ENCODE measurements around the gene NMBR.

Gene NMBR

DNA sequence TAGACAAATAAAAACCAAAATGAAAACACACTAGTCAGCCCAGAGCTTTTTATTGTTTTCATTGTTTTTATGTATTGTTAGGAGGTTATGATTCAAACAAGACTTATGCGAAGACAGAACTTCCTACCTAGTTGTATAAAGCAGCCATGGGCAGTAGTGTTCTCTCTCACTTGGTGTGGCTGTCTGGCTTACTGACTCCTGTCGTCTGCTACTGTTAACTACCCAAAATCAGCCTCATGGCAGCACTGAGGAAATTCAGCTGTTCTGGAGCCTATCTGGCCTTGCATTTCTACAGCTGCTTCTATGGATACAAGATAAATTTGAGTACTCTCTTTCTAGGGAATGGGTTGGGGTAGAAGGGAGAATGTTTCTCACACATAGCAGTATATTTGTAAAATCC lies 20.6 kb upstream of the NMBR start:
- TF ChIP-seq, protein P1, sequence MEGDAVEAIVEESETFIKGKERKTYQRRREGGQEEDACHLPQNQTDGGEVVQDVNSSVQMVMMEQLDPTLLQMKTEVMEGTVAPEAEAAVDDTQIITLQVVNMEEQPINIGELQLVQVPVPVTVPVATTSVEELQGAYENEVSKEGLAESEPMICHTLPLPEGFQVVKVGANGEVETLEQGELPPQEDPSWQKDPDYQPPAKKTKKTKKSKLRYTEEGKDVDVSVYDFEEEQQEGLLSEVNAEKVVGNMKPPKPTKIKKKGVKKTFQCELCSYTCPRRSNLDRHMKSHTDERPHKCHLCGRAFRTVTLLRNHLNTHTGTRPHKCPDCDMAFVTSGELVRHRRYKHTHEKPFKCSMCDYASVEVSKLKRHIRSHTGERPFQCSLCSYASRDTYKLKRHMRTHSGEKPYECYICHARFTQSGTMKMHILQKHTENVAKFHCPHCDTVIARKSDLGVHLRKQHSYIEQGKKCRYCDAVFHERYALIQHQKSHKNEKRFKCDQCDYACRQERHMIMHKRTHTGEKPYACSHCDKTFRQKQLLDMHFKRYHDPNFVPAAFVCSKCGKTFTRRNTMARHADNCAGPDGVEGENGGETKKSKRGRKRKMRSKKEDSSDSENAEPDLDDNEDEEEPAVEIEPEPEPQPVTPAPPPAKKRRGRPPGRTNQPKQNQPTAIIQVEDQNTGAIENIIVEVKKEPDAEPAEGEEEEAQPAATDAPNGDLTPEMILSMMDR (IDR thresholded peaks at IDR 0.05; ENCODE audit: low read length), result no peak
- TF ChIP-seq EZH2 (optimal IDR thresholded peaks at IDR 0.05; ENCODE audit: low read depth, low read length), result no peak
- no peak for TF ChIP-seq EZH2phosphoT487 (IDR thresholded peaks at IDR 0.05; ENCODE audit: low read length)
- H3K4me3 ChIP-seq (ENCODE audit: low read length), result no peak overlapping the region
- H3K4me1 ChIP-seq (ENCODE audit: low read length), result no peaks in the 10 kb centered on the region
- H3K79me2 ChIP-seq (ENCODE audit: low read length), result peaks cover 34% of the 10 kb centered on the region
- no peaks in the 10 kb centered on the region for H3K9me3 ChIP-seq (replicated peaks; ENCODE audit: insufficient read depth, low read length)
- no peak overlapping the region for H3K27ac ChIP-seq (ENCODE audit: low read length)
- H3K4me2 ChIP-seq (ENCODE audit: low read depth, low read length), result no peak overlapping the region
- no peak for DNase-seq
- H3K36me3 ChIP-seq (replicated peaks; ENCODE audit: insufficient read depth, low read length), result no peaks in the 10 kb centered on the region; the same call in 1 of the 2 replicates
- H2AFZ ChIP-seq (ENCODE audit: low read length), result no peak overlapping the region
- no peaks in the 10 kb centered on the region for H3F3A ChIP-seq (ENCODE audit: insufficient read depth, low read length)
- H3K9me2 ChIP-seq (replicated peaks; ENCODE audit: insufficient read depth, low read length), result no peaks in the 10 kb centered on the region
- H3K27me3 ChIP-seq (replicated peaks; ENCODE audit: insufficient read depth, low read length), result no peaks in the 10 kb centered on the region
- no peak overlapping the region for H3K9ac ChIP-seq (ENCODE audit: low read length)
- no peaks in the 10 kb centered on the region; the same call in 1 of the 2 replicates for H4K20me1 ChIP-seq (ENCODE audit: insufficient read depth, low read length)

DNA sequence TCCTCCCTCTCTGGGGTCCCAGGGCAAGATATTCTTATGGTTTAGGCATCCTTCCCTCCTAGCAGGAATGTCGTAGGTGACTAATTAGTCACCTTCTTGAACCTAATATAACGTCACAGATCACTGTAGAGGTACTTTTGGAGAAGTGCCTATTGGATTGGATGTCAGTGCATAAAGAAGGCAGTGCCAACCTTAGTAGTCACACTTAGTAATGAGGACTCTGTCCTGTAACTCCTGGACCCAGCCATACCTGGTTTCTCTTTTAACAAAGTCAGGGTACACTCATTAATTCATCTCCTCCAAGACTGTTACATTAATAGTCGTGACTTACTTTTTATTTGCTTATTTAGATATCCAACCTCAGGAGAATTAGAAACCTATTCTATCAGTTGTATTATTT lies 20.1 kb upstream of the NMBR start:
- Histone ChIP-seq H3K79me2 (ENCODE audit: low read length) (peaks cover 38% of the 10 kb centered on the region), H3K4me1 (ENCODE audit: low read length) (no peaks in the 10 kb centered on the region), H2AFZ (ENCODE audit: low read length) (no peak overlapping the region), H3K9me2 (replicated peaks; ENCODE audit: insufficient read depth, low read length) (no peaks in the 10 kb centered on the region), H3K27ac (ENCODE audit: low read length) (no peak overlapping the region), H3F3A (ENCODE audit: insufficient read depth, low read length) (no peaks in the 10 kb centered on the region), H3K4me2 (ENCODE audit: low read depth, low read length) (no peak overlapping the region), H4K20me1 (ENCODE audit: insufficient read depth, low read length) (peaks cover 4% of the 10 kb centered on the region; the same call in 1 of the 2 replicates), H3K9ac (ENCODE audit: low read length) (no peak overlapping the region), H3K4me3 (ENCODE audit: low read length) (no peak overlapping the region), H3K9me3 (replicated peaks; ENCODE audit: insufficient read depth, low read length) (no peaks in the 10 kb centered on the region), H3K27me3 (replicated peaks; ENCODE audit: insufficient read depth, low read length) (no peaks in the 10 kb centered on the region), H3K36me3 (replicated peaks; ENCODE audit: insufficient read depth, low read length) (no peaks in the 10 kb centered on the region; the same call in 1 of the 2 replicates)
- DNase-seq, result no peak
- TF ChIP-seq, protein P1 (IDR thresholded peaks at IDR 0.05; ENCODE audit: low read length), result no peak
- TF ChIP-seq EZH2phosphoT487 (IDR thresholded peaks at IDR 0.05; ENCODE audit: low read length), result no peak
- no peak for TF ChIP-seq EZH2 (optimal IDR thresholded peaks at IDR 0.05; ENCODE audit: low read depth, low read length)

DNA sequence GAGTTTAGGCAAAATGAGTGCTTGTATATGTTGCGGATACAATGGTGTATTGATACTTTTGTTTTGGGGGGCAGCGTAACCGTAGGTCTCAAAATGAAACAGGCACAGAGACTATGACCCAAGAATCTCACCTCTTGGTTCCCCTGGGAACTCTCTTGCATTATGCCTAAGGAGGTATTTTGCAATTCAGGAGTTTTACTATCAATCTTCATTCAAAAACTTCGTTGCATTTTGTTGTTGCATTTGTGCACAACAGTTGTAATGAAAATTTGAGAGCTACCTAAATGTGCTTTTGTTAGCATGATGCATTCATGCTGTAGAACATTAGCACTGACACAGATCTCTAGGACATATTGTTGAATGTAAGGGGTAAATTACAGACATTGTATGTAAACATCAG lies 18.3 kb upstream of the NMBR start:
- no peak for DNase-seq
- Histone ChIP-seq H3K79me2 (ENCODE audit: low read length) (peaks cover 56% of the 10 kb centered on the region), H3K27me3 (replicated peaks; ENCODE audit: insufficient read depth, low read length) (no peaks in the 10 kb centered on the region), H3K9me2 (replicated peaks; ENCODE audit: insufficient read depth, low read length) (no peaks in the 10 kb centered on the region), H3K4me2 (ENCODE audit: low read depth, low read length) (no peak overlapping the region), H3K9me3 (replicated peaks; ENCODE audit: insufficient read depth, low read length) (no peaks in the 10 kb centered on the region), H3K36me3 (replicated peaks; ENCODE audit: insufficient read depth, low read length) (no peaks in the 10 kb centered on the region; the same call in 1 of the 2 replicates), H4K20me1 (ENCODE audit: insufficient read depth, low read length) (peaks cover 4% of the 10 kb centered on the region; the same call in 1 of the 2 replicates), H3K4me1 (ENCODE audit: low read length) (no peaks in the 10 kb centered on the region), H2AFZ (ENCODE audit: low read length) (no peak overlapping the region), H3F3A (ENCODE audit: insufficient read depth, low read length) (no peaks in the 10 kb centered on the region), H3K9ac (ENCODE audit: low read length) (no peak overlapping the region), H3K4me3 (ENCODE audit: low read length) (no peak overlapping the region), H3K27ac (ENCODE audit: low read length) (no peak overlapping the region)
- TF ChIP-seq, protein P1 (IDR thresholded peaks at IDR 0.05; ENCODE audit: low read length), result no peak
- TF ChIP-seq EZH2phosphoT487 (IDR thresholded peaks at IDR 0.05; ENCODE audit: low read length), result no peak
- no peak for TF ChIP-seq EZH2 (optimal IDR thresholded peaks at IDR 0.05; ENCODE audit: low read depth, low read length)
